Epithelial cell of esophagus (primary cell): Measurements from ENCODE around the gene ZBBX.

Experiments used
- DNase-seq: peaks from one replicate; pipeline ENCODE4 v3.0.0; 2010; ENCODE audit warnings: low read depth
- H3K4me3 ChIP-seq: 2 replicates; pipeline ENCODE4 v1.5.1; 2011; ENCODE audit warnings: mild to moderate bottlenecking, low read length, control low read depth
- CTCF ChIP-seq: IDR thresholded peaks from 2 replicates; pipeline ENCODE4 v1.5.1; 2011; ENCODE audit warnings: low read depth, mild to moderate bottlenecking, low read length, control low read depth, inconsistent platforms; ENCODE audit not compliant: insufficient read depth; ENCODE audit errors: missing control alignments

ZBBX gene

DNA sequence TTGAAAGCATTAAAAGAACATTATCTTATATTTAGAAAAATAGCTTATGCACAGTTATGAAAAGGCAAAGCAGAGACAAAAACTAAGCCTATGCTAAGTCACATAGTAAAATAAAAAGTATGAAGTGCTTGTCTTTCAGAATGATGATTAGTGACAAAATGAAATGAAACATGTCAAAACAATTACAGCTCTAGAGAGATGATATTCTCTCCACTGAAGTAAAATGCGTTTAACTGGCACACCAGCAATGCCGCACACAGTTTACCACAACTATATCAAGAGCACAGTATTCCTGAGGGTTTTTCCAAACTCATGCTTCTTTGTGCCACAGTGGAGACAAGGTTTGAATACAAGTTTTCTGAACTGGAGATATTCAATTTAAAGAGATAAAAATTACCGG lies 2.1 kb upstream of the ZBBX start:
- no peak for TF ChIP-seq CTCF
- DNase-seq: no peak
- H3K4me3 ChIP-seq: no peak overlapping the region

- no peak for TF ChIP-seq CTCF
- H3K4me3 ChIP-seq: no peak overlapping the region
- DNase-seq: no peak
Measured at GRCh38 chr3:167375478-167375877, 4.6 kb downstream of the ZBBX start.

GRCh38 chr3:167372138-167372537 lies 8.0 kb downstream of the ZBBX start:
- DNase-seq: no peak
- no peak for TF ChIP-seq CTCF
- H3K4me3 ChIP-seq: no peak overlapping the region

DNA sequence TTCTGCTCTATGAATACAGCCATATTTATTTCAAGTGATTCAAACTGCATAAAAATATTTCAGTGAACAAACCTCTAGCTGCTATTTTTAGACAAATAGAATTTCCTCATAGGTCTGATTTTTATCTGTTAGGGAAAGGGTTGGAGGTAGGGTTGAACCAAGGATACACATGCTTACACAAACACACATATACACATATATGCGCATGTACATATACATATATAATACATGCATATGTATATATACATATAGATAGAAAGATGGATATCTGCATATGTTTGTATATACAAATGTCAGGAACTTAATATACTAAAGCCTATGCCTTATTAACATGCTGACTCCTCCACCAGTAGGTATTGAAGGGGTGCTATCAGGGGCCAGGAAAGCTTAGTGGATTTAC lies 18.1 kb downstream of the ZBBX start:
- TF ChIP-seq CTCF: no peak
- no peak for DNase-seq
- no peak overlapping the region for H3K4me3 ChIP-seq

DNA sequence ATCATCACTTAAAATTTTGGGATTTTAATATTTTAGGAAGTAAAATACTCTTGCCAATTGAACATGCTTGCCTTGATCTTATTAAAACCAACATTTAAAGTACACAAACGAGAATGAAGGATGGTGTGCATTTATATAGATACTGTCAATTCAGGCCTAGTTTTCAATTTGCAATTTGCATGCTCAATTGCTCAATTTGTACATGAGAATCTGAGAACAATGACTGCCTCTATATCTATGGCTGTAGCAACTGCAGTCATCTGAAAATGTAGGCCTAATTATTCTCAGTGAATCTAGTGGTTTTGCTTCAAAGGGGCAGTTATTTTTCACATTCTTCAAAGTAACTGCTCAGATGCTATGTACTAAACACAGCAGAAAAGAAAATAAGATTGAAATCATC lies 18.8 kb downstream of the ZBBX start:
- DNase-seq: no peak
- no peak for TF ChIP-seq CTCF
- H3K4me3 ChIP-seq: no peak overlapping the region

GRCh38 chr3:167355446-167355845 lies 24.7 kb downstream of the ZBBX start:
- DNase-seq: no peak
- no peak for TF ChIP-seq CTCF
- no peak overlapping the region for H3K4me3 ChIP-seq

- TF ChIP-seq CTCF: no peak
- H3K4me3 ChIP-seq: no peak overlapping the region
- no peak for DNase-seq
Measured at GRCh38 chr3:167354751-167355150, 25.3 kb downstream of the ZBBX start.
